ENCODE data around the gene SORT1.

Gene SORT1

GRCh38 chr1:109335091-109335490 lies 62.6 kb downstream of the SORT1 start:
- no peak for DNase-seq

GRCh38 chr1:109331113-109331512 lies 66.6 kb downstream of the SORT1 start:
- peak in 1 of 3 experiments; percentile 8 for DNase-seq

DNA sequence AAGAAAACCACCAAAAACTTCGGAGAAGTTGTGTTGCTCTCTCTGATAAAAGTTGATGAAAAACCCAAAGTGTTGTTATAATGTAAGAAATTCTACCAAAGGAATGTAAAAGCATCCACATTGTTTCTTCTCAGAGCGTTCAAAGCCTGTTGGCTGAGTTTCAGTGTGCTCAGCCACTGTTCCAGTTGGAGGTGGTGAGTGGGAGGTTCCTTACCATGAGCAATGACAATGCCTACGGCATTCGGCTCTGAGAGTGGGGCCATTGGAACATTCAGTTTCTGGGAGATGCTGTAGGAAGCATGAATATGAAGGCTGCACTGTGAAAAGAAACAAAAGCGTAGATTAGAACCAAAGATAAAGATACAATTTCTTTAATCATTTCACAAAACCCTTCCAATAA lies 70.4 kb downstream of the SORT1 start:
- DNase-seq = no peak

GRCh38 chr1:109322974-109323373 lies 74.7 kb downstream of the SORT1 start:
- DNase-seq = no peak

DNA sequence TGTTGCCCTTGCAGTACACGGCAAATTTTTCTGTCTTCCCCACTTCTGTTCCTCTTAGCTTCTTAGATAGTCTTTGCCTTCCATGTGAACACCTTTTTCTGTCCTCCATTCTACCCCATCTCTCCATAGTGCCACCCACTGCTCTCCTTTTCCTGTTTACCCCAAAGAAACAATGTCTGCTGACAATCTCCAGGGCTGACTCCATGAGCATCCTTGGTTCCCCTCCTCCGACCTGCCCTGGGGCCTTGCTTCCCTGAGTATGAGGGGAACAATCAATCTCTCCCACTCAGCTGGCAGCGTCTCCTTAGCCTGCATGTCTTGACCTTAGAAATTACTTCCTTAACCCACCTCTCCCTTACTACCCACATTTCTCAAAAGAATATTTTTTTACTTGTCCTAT lies 78.6 kb downstream of the SORT1 start:
- no peak for DNase-seq

- DNase-seq = no peak
These were observed 81.2 kb downstream of the SORT1 start for GRCh38 chr1:109316506-109316905.

DNA sequence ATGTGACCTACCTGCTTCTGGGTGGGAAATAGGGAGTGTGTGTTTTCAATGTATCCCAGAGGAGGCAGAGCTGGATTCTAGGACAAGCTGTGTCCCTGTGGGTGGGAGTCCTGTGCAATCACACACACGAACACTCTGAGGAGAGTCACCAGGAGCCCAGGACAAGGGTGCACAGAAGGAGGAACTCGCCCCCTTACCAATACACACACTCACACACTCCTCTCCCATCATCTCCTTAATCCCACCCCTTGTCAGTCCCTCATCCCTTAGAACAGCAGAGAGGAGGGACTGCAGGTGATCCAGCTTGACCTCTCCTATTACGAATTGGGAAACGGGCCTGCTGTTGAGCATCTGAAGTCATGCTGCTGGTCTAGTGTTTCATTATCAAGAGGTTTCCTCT lies 82.4 kb downstream of the SORT1 start:
- no peak for DNase-seq

DNA sequence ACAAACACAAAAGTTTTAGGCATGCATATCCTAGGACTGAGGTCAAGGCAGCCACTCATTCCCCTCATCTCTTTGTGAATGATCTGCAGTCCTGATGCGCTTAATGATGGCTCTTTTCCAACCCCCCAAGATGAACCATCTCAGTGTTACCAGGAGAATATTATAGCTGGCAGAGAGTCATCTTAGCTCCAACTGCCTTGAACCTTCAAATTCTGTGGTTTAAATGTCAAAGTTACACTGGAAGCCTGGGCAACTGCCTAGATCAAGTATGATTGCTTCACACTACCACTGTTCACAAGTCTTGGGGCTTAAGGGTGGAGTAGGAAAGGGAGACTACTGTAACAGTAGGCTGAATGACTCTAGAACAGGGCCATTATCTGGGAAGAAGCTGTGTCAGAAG lies 82.9 kb downstream of the SORT1 start:
- no peak for DNase-seq

DNA sequence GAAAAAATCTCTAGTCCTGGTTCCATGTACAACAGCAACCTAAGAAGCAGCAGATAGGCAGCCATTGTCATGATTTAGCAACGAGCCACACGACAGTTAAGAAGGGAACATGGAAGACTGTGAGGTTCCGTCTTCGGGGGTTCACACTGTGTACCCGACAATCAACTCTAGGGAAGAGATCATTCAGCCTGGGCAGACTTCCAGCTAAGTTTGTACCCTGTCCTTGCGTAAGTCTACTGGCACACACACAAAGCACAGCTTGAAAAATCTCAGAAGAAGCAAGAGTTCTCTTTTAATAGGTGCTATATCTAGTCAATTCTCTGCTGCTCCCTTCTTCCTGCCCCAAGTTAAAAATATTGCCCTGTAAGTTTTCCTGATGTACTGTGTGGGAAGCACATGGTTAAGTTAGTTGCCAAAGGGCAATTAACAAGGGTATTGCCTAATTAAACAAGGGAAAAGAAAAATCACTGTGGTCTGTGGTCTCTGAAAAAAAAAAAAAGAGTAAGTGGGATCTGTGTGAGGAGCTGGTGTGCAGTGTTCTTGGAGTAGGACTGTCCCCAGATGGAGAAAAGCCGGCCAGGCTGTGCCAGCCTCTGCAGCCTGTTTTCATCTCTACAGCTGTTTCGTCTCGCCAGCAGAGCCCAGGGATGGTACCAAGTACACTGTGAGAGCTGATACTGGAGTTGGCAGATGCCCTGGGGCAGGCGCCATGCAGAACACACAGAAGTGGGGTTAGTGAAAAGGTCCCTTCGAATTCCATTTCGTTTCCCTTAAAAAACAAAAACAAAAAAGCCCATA lies 84.5 kb downstream of the SORT1 start:
- no peak for DNase-seq

- no peak for DNase-seq
These were observed 85.5 kb downstream of the SORT1 start for GRCh38 chr1:109312246-109312645.

GRCh38 chr1:109309347-109309746 lies 88.4 kb downstream of the SORT1 start:
- no peak for DNase-seq

DNA sequence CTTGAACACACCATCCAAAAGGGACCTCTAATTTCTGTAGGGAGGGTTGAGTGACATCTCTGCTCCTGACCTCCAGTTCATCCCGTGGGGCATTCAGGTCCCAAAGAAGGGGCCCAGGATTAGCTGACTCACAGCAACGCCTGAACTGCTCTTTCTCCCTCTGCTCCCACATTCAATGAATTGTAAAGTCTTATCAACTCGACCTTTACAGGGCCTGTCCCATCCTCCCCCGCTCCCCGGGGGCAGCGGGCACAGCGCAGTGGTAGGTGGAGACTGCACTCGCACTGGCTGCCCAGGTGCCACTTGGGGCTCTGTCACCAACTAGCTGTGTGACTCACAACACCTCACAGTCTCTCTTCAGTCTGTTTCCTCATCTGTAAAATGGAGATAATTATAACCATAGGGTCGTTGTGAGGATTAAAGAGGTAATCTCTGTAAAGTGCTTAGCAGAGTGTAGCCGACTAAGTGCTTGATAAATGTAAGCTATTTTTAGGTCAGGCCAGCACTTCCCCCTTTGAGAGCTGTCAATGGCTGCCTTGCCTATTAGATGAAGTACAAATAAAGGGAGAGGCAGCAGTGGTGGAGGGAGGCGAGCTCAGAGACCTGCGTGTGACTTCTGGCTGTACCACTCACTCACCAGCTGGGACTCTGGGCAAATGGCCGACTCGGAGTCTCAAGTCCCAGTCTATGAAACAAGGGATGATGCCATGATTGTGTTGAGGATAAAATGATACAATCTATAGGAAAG lies 90.3 kb downstream of the SORT1 start:
- DNase-seq = peak; percentile 48 to 89 (median 73)

- peak; percentile 41 to 74 (median 68) for DNase-seq
These were observed 90.9 kb downstream of the SORT1 start, which contains the start of gene MYBPHL for GRCh38 chr1:109306832-109307273. Gene MYBPHL (minus strand): TSS chr1:109307011. CDS start chr1:109306991, 20 bp downstream.

DNA sequence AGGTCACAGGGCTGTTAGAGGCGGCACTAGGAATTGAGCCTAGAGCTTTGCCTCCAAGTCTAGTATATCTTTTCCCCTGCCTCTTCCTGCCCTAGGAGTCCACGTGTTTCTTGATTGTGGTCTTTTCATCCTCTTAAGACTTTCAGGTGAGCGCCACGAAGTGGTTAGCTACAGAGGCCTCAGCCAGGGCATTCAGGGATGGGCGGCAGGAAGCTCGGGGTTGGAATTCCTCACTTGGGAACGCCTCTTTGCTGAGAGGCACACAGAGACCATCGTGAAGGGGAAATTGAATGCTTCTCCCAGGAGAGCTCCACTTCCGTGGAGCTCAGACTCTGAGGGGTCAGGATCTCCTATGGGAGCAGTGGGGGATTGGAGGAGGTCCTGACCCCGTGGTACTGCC lies 91.7 kb downstream of the SORT1 start:
- peak in 1 of 3 experiments; percentile 17 for DNase-seq

- DNase-seq = no peak
These were observed 93.3 kb downstream of the SORT1 start for GRCh38 chr1:109304226-109304920.

DNA sequence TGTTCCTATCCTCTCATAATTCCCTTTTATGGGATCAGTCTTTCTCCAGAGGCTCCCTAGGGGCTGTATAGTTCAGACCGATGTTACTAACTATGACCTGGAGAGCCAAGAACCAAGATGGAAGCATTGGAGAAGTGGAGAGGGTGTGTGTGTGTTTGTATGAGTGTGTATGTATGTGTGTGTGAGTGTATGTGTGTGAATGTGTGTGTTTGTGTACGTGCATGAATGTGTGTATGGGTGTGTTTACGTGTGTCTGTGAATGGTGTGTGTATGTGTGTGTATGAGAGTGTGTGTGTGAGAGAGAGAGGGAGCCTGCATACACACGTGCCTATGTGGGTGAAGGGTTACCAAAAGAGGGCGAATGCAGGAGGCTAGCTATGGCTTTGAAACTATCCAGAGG lies 95.8 kb downstream of the SORT1 start:
- DNase-seq = no peak

DNA sequence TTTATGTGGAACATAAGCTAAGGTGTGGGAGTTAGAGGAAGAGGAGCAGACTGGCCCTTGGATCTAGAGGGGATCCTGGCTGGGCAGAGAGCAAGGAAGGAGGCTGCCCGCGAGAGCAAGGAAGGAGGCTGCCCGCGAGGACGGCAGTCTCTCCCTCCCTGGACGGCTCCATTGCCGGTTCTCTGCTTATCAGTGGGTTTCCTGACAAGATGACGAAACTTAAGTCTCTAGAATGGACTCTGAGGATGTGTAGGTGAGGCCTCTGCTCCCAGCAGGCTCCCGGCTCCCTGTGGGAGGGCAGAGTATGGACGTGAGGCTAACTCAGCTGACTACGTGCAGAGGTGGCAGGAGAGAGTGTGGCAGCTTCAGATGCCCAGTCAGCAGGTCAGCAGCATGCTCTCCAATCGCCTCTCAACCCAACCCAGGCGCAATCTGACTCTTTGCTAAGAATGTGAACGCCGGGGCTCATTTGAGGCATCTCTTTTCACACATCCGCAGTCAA lies 97.0 kb downstream of the SORT1 start:
- DNase-seq = no peak

- DNase-seq = no peak
These were observed 98.0 kb downstream of the SORT1 start for GRCh38 chr1:109299558-109300343.

DNA sequence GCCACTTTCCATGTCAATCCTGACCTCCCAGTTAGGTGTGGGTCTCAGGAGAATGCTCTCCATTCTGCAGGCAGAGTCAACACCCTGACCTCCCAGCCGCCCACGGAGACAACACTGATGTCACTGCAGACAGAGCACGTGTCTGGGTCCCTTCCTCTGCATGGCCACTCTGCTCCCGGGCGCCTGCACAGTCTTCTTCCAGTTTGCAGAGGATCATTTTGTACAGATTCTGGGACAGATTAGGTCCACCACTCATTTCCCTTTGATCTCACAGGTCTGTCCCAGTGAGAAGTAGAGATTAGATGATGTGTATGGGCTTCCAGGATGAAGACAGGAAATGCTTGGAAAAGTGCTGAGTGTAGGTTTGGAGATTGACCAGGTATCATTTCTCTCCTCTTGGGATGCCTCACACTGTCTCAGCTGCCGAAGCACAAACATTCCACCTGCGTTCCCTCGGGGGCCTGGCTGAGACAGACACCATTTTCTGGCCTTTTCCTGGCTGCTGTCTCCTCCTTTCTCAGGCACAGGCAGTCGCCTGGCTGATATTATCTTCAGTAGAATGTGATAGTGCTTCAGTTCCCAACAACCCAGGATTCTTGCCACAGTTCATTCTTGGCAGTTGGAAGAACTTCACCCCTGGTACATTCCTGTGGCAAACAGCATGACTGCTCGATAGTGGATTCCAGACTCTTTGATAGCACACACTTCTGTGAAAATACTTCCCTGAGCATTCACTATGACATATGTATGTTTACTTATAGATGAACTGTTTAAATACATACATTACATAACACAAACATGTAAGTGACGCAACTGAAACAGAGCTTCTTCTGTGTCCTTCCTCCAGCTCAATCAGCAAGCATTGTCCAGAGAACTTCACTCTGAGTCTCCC lies 98.8 kb downstream of the SORT1 start:
- no peak for DNase-seq

- DNase-seq = no peak
These were observed 100.9 kb downstream of the SORT1 start for GRCh38 chr1:109296782-109297181.

DNA sequence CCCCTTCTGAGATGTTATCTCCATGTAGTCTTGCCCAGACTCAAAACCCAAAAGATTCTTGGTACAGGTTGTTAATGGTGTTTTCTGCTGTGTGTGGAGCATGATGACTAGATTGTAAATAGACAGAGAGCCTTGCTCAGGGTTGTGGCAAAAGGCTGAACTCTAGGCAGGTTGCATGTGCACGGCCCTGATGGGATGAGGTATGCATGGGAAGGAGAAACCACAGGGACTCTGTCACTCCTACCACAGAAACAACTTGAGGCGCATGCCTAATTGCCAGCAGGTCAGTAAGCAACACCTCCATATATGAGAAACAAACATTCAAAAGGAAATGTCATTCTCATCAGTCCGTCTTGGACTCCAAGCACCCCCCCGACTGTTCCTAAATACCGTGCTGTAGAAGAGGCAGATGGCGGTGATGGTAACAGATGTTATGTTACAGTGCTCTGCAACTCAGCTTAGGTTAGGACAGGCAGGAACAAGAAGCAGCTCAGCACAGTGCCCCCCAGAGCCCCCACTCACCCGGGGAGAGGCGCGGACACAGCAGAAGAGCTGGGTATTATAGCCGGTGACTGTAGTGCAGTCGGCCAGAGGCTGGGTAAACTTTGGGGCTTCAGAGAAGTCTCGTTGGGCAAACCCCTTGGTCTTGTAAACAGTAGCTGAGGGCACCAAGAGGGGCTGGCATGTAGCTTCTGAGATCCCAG lies 101.9 kb downstream of the SORT1 start:
- DNase-seq = no peak
